Measurements from ENCODE around the gene STMND1. TPM values are rescaled to one million over a fixed set of nuclear protein-coding genes. Genes with fewer than 3 reads are reported as not detected.

STMND1 gene
- total and polyA plus RNA-seq, 10 donors, result not detected

GRCh38 chr6:17116117-17116440 is 14.2 kb downstream of the STMND1 start:
- Histone ChIP-seq H3K36me3 (no peaks in the 10 kb centered on the region), H3K4me3 (no peak overlapping the region), H3K27me3 (replicated peaks in 1 of 7) (no peaks in the 10 kb centered on the region), H3K27ac (no peak overlapping the region), H3K9me3 (no peaks in the 10 kb centered on the region), H3K4me1 (no peaks in the 10 kb centered on the region)
- intact Hi-C loops (cut with DNase I; ENCODE audit: low total_unique reads), result no loop called here
- 52 to 61% (median 52%) methylated on average over 2 of the region's 2 CpGs for WGBS, 5 donors
- DNase-seq, result no peak
- TF ChIP-seq POLR2AphosphoS5 (IDR thresholded peaks at IDR 0.05) (no peak), CTCF (IDR thresholded peaks at IDR 0.05 in 8 of 11, conservative IDR thresholded peaks at IDR 0.05 in 3 of 11) (no peak), POLR2A (IDR thresholded peaks at IDR 0.05) (no peak)

GRCh38 chr6:17120019-17120418 is 18.2 kb downstream of the STMND1 start:
- 85 to 91% (median 89%) methylated on average over 6 of the region's 6 CpGs for WGBS, 5 donors
- Histone ChIP-seq H3K27ac (no peak overlapping the region), H3K4me3 (no peak overlapping the region), H3K4me1 (no peaks in the 10 kb centered on the region), H3K9me3 (no peaks in the 10 kb centered on the region), H3K36me3 (no peaks in the 10 kb centered on the region), H3K27me3 (replicated peaks in 1 of 7) (no peaks in the 10 kb centered on the region)
- intact Hi-C loops (cut with DNase I; ENCODE audit: low total_unique reads), result no loop called here
- DNase-seq, result no peak
- TF ChIP-seq CTCF (IDR thresholded peaks at IDR 0.05 in 8 of 11, conservative IDR thresholded peaks at IDR 0.05 in 3 of 11), result no peak
- TF ChIP-seq POLR2AphosphoS5 (IDR thresholded peaks at IDR 0.05), result no peak
- no peak for TF ChIP-seq POLR2A (IDR thresholded peaks at IDR 0.05)

- no peak overlapping the region for H3K4me3 ChIP-seq
- no peaks in the 10 kb centered on the region for H3K9me3 ChIP-seq
- H3K27me3 ChIP-seq (replicated peaks in 1 of 7), result peaks cover 0 to 8% (median 0%) of the 10 kb centered on the region in 7 donors
- 78 to 95% (median 84%) methylated on average over 4 of the region's 4 CpGs for WGBS, 5 donors
- no peaks in the 10 kb centered on the region for H3K4me1 ChIP-seq
- intact Hi-C loops (cut with DNase I; ENCODE audit: low total_unique reads), result no loop called here
- no peak overlapping the region for H3K27ac ChIP-seq
- DNase-seq, result no peak
- no peaks in the 10 kb centered on the region for H3K36me3 ChIP-seq
- TF ChIP-seq POLR2AphosphoS5 (IDR thresholded peaks at IDR 0.05), result no peak
- no peak for TF ChIP-seq POLR2A (IDR thresholded peaks at IDR 0.05)
- no peak for TF ChIP-seq CTCF (IDR thresholded peaks at IDR 0.05 in 8 of 11, conservative IDR thresholded peaks at IDR 0.05 in 3 of 11)
Measured at GRCh38 chr6:17125407-17125806, 23.6 kb downstream of the STMND1 start.

- no peak overlapping the region for H3K27ac ChIP-seq
- TF ChIP-seq POLR2A (IDR thresholded peaks at IDR 0.05), result no peak
- TF ChIP-seq CTCF (IDR thresholded peaks at IDR 0.05 in 8 of 11, conservative IDR thresholded peaks at IDR 0.05 in 3 of 11), result no peak
- TF ChIP-seq POLR2AphosphoS5 (IDR thresholded peaks at IDR 0.05), result no peak
- no peaks in the 10 kb centered on the region for H3K4me1 ChIP-seq
- intact Hi-C loops (cut with DNase I; ENCODE audit: low total_unique reads), result no loop called here
- no peak overlapping the region for H3K4me3 ChIP-seq
- H3K36me3 ChIP-seq, result no peaks in the 10 kb centered on the region
- peaks cover 0 to 13% (median 0%) of the 10 kb centered on the region in 7 donors for H3K27me3 ChIP-seq (replicated peaks in 1 of 7)
- no peak for DNase-seq
- peaks cover 0 to 29% (median 18%) of the 10 kb centered on the region in 8 donors for H3K9me3 ChIP-seq
- WGBS, 5 donors, result 59 to 74% (median 64%) methylated on average over 3 of the region's 3 CpGs
Measured at GRCh38 chr6:17130786-17131185, 28.9 kb downstream of the STMND1 start.
